ENCODE results near the gene SFSWAP.

SFSWAP gene

GRCh38 chr12:131753005-131753404 lies 42.1 kb downstream of the SFSWAP start:
- Histone ChIP-seq H3K36me3 (ENCODE audit: control insufficient read depth, insufficient read depth, low read length) (peaks cover 39% of the 10 kb centered on the region), H3K27me3 (replicated peaks; ENCODE audit: control insufficient read depth, insufficient read depth, low read length) (no peaks in the 10 kb centered on the region), H3K4me3 (replicated peaks; ENCODE audit: low read depth, low read length) (no peak overlapping the region)
- no peak for TF ChIP-seq CTCF (IDR thresholded peaks at IDR 0.05; ENCODE audit: insufficient read depth, low read length, poor library complexity, severe bottlenecking)
- no peak for DNase-seq (ENCODE audit: extremely low read depth, insufficient read length)

- Histone ChIP-seq H3K4me3 (replicated peaks; ENCODE audit: low read depth, low read length) (no peak overlapping the region), H3K36me3 (ENCODE audit: control insufficient read depth, insufficient read depth, low read length) (peaks cover 43% of the 10 kb centered on the region), H3K27me3 (replicated peaks; ENCODE audit: control insufficient read depth, insufficient read depth, low read length) (no peaks in the 10 kb centered on the region)
- TF ChIP-seq CTCF (IDR thresholded peaks at IDR 0.05; ENCODE audit: insufficient read depth, low read length, poor library complexity, severe bottlenecking) = no peak
- DNase-seq (ENCODE audit: extremely low read depth, insufficient read length) = no peak
Measured at GRCh38 chr12:131753757-131754156, 42.9 kb downstream of the SFSWAP start.

- H3K36me3 ChIP-seq (ENCODE audit: control insufficient read depth, insufficient read depth, low read length) = peaks cover 43% of the 10 kb centered on the region
Measured at GRCh38 chr12:131754184-131754583, 43.3 kb downstream of the SFSWAP start.

GRCh38 chr12:131755305-131756113 lies 44.6 kb downstream of the SFSWAP start:
- H3K27me3 ChIP-seq (replicated peaks; ENCODE audit: control insufficient read depth, insufficient read depth, low read length) = no peaks in the 10 kb centered on the region
- peak; percentile 26 for TF ChIP-seq CTCF (IDR thresholded peaks at IDR 0.05; ENCODE audit: insufficient read depth, low read length, poor library complexity, severe bottlenecking)
- no peak overlapping the region for H3K4me3 ChIP-seq (replicated peaks; ENCODE audit: low read depth, low read length)
- H3K36me3 ChIP-seq (ENCODE audit: control insufficient read depth, insufficient read depth, low read length) = peaks cover 43% of the 10 kb centered on the region
- no peak for DNase-seq (ENCODE audit: extremely low read depth, insufficient read length)

More at GRCh38 chr12:131754184-131754583, 43.3 kb downstream of the SFSWAP start:
- no peaks in the 10 kb centered on the region for H3K27me3 ChIP-seq (replicated peaks; ENCODE audit: control insufficient read depth, insufficient read depth, low read length)
- no peak overlapping the region for H3K4me3 ChIP-seq (replicated peaks; ENCODE audit: low read depth, low read length)
- no peak for DNase-seq (ENCODE audit: extremely low read depth, insufficient read length)
- no peak for TF ChIP-seq CTCF (IDR thresholded peaks at IDR 0.05; ENCODE audit: insufficient read depth, low read length, poor library complexity, severe bottlenecking)

- H3K27me3 ChIP-seq (replicated peaks; ENCODE audit: control insufficient read depth, insufficient read depth, low read length) = no peaks in the 10 kb centered on the region
- DNase-seq (ENCODE audit: extremely low read depth, insufficient read length) = no peak
- TF ChIP-seq CTCF (IDR thresholded peaks at IDR 0.05; ENCODE audit: insufficient read depth, low read length, poor library complexity, severe bottlenecking) = no peak
- no peak overlapping the region for H3K4me3 ChIP-seq (replicated peaks; ENCODE audit: low read depth, low read length)
- H3K36me3 ChIP-seq (ENCODE audit: control insufficient read depth, insufficient read depth, low read length) = peaks cover 40% of the 10 kb centered on the region
Measured at GRCh38 chr12:131756441-131756840, 45.6 kb downstream of the SFSWAP start.

Measured in GM06990 (cell line).